Lung (tissue), 12 donors: ENCODE data around the gene C1orf167. TPM values are rescaled to one million over a fixed set of nuclear protein-coding genes. Genes with fewer than 3 reads are reported as not detected.

Experiments
- ATAC-seq: fragments of 200-7000 bp; cut with Tn5 transposase; one replicate; pipeline ENCODE4 v1.9.1; 2020; ENCODE audit warnings: moderate number of reproducible peaks; ENCODE audit not compliant: insufficient read depth, low FRiP score
- DNase-seq, 3 donors: peaks; one replicate each; pipeline ENCODE4 v3.0.0-alpha.2; 2013 to 2017
- H3K27ac ChIP-seq, 2 donors: one replicate each; pipeline ENCODE4 v1.5.1; 2013; ENCODE audit warnings: mild to moderate bottlenecking in 2 of 2, moderate library complexity in 2 of 2, control low read depth in 1 of 2, inconsistent platforms in 1 of 2, low read depth in 1 of 2, low read length in 1 of 2
- H3K27me3 ChIP-seq, 3 donors: one replicate each; pipeline ENCODE4 v1.5.1; 2013; ENCODE audit warnings: low read length in 2 of 3; ENCODE audit not compliant: control insufficient read depth in 3 of 3, insufficient read depth in 3 of 3
- H3K36me3 ChIP-seq, 4 donors: one replicate each; pipeline ENCODE4 v1.5.1; 2013; ENCODE audit warnings: low read length in 4 of 4, mild to moderate bottlenecking in 1 of 4, moderate library complexity in 1 of 4; ENCODE audit not compliant: control insufficient read depth in 4 of 4, insufficient read depth in 4 of 4
- H3K4me1 ChIP-seq, 5 donors: one replicate each; pipeline ENCODE4 v1.5.1; 2013; ENCODE audit warnings: low read length in 5 of 5, mild to moderate bottlenecking in 2 of 5, moderate library complexity in 1 of 5; ENCODE audit not compliant: control insufficient read depth in 5 of 5, insufficient read depth in 5 of 5
- H3K4me3 ChIP-seq: one replicate; pipeline ENCODE4 v1.5.1; 2013; ENCODE audit warnings: mild to moderate bottlenecking, control low read depth, moderate library complexity
- H3K9ac ChIP-seq, 2 donors: one replicate each; pipeline ENCODE4 v1.5.1; 2013; ENCODE audit warnings: low read length in 2 of 2, control low read depth in 1 of 2; ENCODE audit not compliant: insufficient read depth in 1 of 2
- H3K9me3 ChIP-seq, 4 donors: one replicate each; pipeline ENCODE4 v1.5.1; 2013; ENCODE audit warnings: low read length in 3 of 4, mild to moderate bottlenecking in 1 of 4, moderate library complexity in 1 of 4; ENCODE audit not compliant: control insufficient read depth in 4 of 4, insufficient read depth in 3 of 4
- WGBS, 2 donors: extraction: QIAGEN DNeasy Blood & Tissue Kit; methylation state at CpG; one replicate each; pipeline ENCODE4 v1.1.7; 2013; 5-methylcytosine and 5-hydroxymethylcytosine counted together
- polyA plus RNA-seq, 2 donors: library from polyadenylated mRNA; stranded (reverse); fragments of 200-250 nt; gene quantifications; one replicate each; pipeline ENCODE4 v1.2.1, GENCODE V29; 2013
- total RNA-seq, 2 donors: library from RNA; depleted of rRNA in 1 of 2; stranded (reverse); fragments of >200 nt in 1 of 2; gene quantifications; one replicate each; pipeline ENCODE4 v1.2.1, GENCODE V29; 2014 to 2021
- TF ChIP-seq, protein P1 (sequence below): IDR thresholded peaks from 2 replicates; pipeline ENCODE4 v1.5.1; 2012; ENCODE audit warnings: mild to moderate bottlenecking; ENCODE audit errors: control extremely low read depth, extremely low read depth
- donor health status: control.
- donor health status: control.
- donor health status: Bipolar disorder and iron deficiency.
- donor health status: healthy.
- donor health status: DM: yes; HTN: yes; CAD: no.

The C1orf167 gene
- total and polyA plus RNA-seq, 4 donors, result 0.91 to 11.3 (median 9.1) TPM

DNA sequence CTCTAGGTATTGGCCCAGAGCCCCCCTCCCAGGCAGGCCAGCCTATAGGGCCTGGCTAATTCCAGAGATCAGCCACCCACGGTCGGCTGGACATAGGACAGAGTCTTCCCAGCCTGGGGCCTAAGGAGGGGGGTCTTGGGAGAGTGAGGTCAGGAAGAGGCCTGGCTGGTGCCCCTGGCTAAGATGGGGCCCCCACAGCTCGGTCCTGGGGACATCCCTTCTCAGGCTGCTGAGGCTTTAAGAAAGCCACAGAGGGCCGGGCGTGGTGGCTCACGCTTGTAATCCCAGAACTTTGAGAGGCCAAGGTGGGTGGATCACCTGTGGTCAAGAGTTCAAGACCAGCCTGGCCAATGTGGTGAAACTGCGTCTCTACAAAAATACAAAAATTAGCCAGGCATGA lies 2.5 kb downstream of the C1orf167 start:
- DNase-seq, result no peak

DNA sequence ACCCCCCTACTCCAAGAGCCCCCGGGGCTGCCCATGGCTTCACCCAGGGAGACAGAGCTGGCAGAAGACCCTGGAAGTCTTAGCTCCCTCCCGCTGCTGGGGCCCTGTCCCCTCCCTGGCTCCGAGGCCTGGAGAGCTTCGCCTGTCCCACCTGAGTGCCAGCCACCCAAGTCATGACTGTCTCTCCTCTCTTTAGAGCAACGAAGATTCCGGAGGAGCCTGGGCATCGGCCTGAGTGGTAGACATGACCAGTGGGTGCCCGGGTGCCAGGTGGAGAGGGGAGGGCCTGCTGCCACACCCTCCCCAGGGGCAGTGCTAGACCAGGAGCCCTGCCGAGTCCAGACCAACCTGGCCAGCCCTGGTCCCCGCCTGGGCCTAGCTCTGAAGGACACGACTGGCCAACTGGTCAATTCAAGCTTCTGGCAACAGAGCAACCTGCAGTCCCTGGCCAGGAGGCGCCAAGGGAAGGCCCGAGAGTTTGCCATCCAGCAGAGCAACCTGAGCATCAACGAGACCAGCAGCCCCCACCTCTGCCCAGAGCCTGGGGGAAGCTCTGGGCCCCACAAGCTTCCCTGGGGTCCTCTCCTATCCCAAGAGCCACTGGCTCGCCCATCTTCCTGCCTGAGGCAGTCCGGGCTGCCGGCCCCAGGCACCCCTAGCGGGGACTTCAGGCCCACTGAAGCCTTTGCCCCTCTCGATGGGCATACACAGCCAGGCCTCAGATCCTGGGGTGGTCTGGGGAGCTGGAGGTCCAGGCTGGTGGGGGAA lies 3.9 kb downstream of the C1orf167 start:
- no peak for DNase-seq
- H3K4me3 ChIP-seq, result no peak overlapping the region
- ATAC-seq, result no peak
- no peak overlapping the region for H3K27ac ChIP-seq
- peaks cover 0 to 6% (median 0%) of the 10 kb centered on the region in 5 donors for H3K4me1 ChIP-seq
- 90 to 91% methylated on average over 19 of the region's 19 CpGs for WGBS, 2 donors
- H3K36me3 ChIP-seq, result no peaks in the 10 kb centered on the region
- H3K9me3 ChIP-seq, result peaks cover 0 to 4% (median 0%) of the 10 kb centered on the region in 4 donors
- H3K9ac ChIP-seq, result no peak overlapping the region
- TF ChIP-seq, protein P1, sequence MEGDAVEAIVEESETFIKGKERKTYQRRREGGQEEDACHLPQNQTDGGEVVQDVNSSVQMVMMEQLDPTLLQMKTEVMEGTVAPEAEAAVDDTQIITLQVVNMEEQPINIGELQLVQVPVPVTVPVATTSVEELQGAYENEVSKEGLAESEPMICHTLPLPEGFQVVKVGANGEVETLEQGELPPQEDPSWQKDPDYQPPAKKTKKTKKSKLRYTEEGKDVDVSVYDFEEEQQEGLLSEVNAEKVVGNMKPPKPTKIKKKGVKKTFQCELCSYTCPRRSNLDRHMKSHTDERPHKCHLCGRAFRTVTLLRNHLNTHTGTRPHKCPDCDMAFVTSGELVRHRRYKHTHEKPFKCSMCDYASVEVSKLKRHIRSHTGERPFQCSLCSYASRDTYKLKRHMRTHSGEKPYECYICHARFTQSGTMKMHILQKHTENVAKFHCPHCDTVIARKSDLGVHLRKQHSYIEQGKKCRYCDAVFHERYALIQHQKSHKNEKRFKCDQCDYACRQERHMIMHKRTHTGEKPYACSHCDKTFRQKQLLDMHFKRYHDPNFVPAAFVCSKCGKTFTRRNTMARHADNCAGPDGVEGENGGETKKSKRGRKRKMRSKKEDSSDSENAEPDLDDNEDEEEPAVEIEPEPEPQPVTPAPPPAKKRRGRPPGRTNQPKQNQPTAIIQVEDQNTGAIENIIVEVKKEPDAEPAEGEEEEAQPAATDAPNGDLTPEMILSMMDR, result no peak
- H3K27me3 ChIP-seq, result peaks cover 0 to 11% (median 0%) of the 10 kb centered on the region in 3 donors

More for the DNA sequence above, 2.5 kb downstream of the C1orf167 start:
- Histone ChIP-seq H3K27me3 (peaks cover 0 to 11% (median 0%) of the 10 kb centered on the region in 3 donors), H3K9ac (no peak overlapping the region), H3K4me1 (peaks cover 0 to 6% (median 0%) of the 10 kb centered on the region in 5 donors), H3K4me3 (no peak overlapping the region), H3K27ac (no peak overlapping the region), H3K9me3 (peaks cover 0 to 4% (median 0%) of the 10 kb centered on the region in 4 donors), H3K36me3 (no peaks in the 10 kb centered on the region)
- 87 to 92% methylated on average over 7 of the region's 7 CpGs for WGBS, 2 donors
- TF ChIP-seq, protein P1, result no peak
- ATAC-seq, result no peak

- H3K27me3 ChIP-seq, result peaks cover 0 to 10% (median 0%) of the 10 kb centered on the region in 3 donors
- TF ChIP-seq, protein P1, result no peak
- peaks cover 0 to 4% (median 0%) of the 10 kb centered on the region in 4 donors for H3K9me3 ChIP-seq
- ATAC-seq, result no peak
- 80 to 94% methylated on average over 14 of the region's 14 CpGs for WGBS, 2 donors
- no peak overlapping the region for H3K27ac ChIP-seq
- H3K4me3 ChIP-seq, result no peak overlapping the region
- peaks cover 0 to 6% (median 0%) of the 10 kb centered on the region in 5 donors for H3K4me1 ChIP-seq
- no peak for DNase-seq
- H3K36me3 ChIP-seq, result no peaks in the 10 kb centered on the region
- H3K9ac ChIP-seq, result no peak overlapping the region
Measured at GRCh38 chr1:11766429-11766776, 4.4 kb downstream of the C1orf167 start.
